ENCODE measurements around the gene SSC5D.

The SSC5D gene

GRCh38 chr19:55474269-55475265, 13.7 kb upstream of the SSC5D start:
- ChIA-PET CTCF (interaction anchor here (0.7 to 5.9 kb wide), 4 partner anchors 8 to 333 kb away, joined by 3 to 90 read pairs (median 20); no protein-coding TSS in a partner anchor), POLR2A (interaction anchor here (0.9 kb wide), 1 partner anchor 13 kb away, joined by 3 read pairs; no protein-coding TSS in a partner anchor)
- no peak for TF ChIP-seq CTCF (IDR thresholded peaks at IDR 0.05; ENCODE audit: insufficient read depth, low read length, missing control alignments)

GRCh38 chr19:55476100-55476775, 12.0 kb upstream of the SSC5D start, which contains the start of gene ZNF628:
Gene ZNF628, plus strand, starts transcription at chr19:55476617. Its CDS starts 3,294 bp downstream, at chr19:55479911.
- no peak for TF ChIP-seq CTCF (IDR thresholded peaks at IDR 0.05; ENCODE audit: insufficient read depth, low read length, missing control alignments)
- POLR2A ChIA-PET: interaction anchor here (0.8 to 3.2 kb wide), 7 partner anchors 9 to 217 kb away, joined by 3 to 44 read pairs (median 9); partner anchors contain the start of genes ISOC2, NAT14, PPP6R1 and SSC5D
- peak within 1 kb of the TSS; percentile 71 for H3K4me3 ChIP-seq (ENCODE audit: low read depth, low read length)
- DNase-seq (ENCODE audit: low read depth, low spot score): peak; percentile 77
- CTCF ChIA-PET: interaction anchor here (0.8 to 5.9 kb wide), 9 partner anchors 9 to 335 kb away, joined by 3 to 90 read pairs (median 5); partner anchors contain the start of genes SSC5D and ZNF865

More at GRCh38 chr19:55474269-55475265, 13.7 kb upstream of the SSC5D start:
- no peak overlapping the region for H3K4me3 ChIP-seq (ENCODE audit: low read depth, low read length)
- DNase-seq (ENCODE audit: low read depth, low spot score): no peak

- POLR2A ChIA-PET: interaction anchor here (3.2 kb wide), 1 partner anchor 9 kb away, joined by 44 read pairs; the partner anchor contains the start of genes NAT14 and SSC5D
- peak overlapping the region; percentile 71 for H3K4me3 ChIP-seq (ENCODE audit: low read depth, low read length)
- no peak for TF ChIP-seq CTCF (IDR thresholded peaks at IDR 0.05; ENCODE audit: insufficient read depth, low read length, missing control alignments)
- CTCF ChIA-PET: interaction anchor here (1.0 to 5.9 kb wide), 5 partner anchors 10 to 154 kb away, joined by 3 to 90 read pairs (median 5); partner anchors contain the start of gene SSC5D
- no peak for DNase-seq (ENCODE audit: low read depth, low spot score)
These were observed 10.3 kb upstream of the SSC5D start for GRCh38 chr19:55477905-55478304.

- TF ChIP-seq CTCF (IDR thresholded peaks at IDR 0.05; ENCODE audit: insufficient read depth, low read length, missing control alignments): no peak
- ChIA-PET POLR2A (interaction anchor here (0.6 to 3.2 kb wide), 2 partner anchors 8 to 37 kb away, joined by 3 to 44 read pairs; partner anchors contain the start of genes NAT14 and SSC5D), CTCF (interaction anchor here (1.4 to 5.9 kb wide), 2 partner anchors 11 to 12 kb away, joined by 3 to 90 read pairs; no protein-coding TSS in a partner anchor)
- DNase-seq (ENCODE audit: low read depth, low spot score): no peak
- no peak overlapping the region for H3K4me3 ChIP-seq (ENCODE audit: low read depth, low read length)
These were observed 9.9 kb upstream of the SSC5D start for GRCh38 chr19:55478364-55478763.

GRCh38 chr19:55479045-55479444, 9.2 kb upstream of the SSC5D start:
- no peak for TF ChIP-seq CTCF (IDR thresholded peaks at IDR 0.05; ENCODE audit: insufficient read depth, low read length, missing control alignments)
- ChIA-PET POLR2A (interaction anchor here (0.6 to 3.2 kb wide), 2 partner anchors 8 to 36 kb away, joined by 3 to 44 read pairs; partner anchors contain the start of genes NAT14 and SSC5D), CTCF (interaction anchor here (1.4 to 5.9 kb wide), 3 partner anchors 12 to 25 kb away, joined by 3 to 90 read pairs (median 6); no protein-coding TSS in a partner anchor)
- DNase-seq (ENCODE audit: low read depth, low spot score): no peak
- H3K4me3 ChIP-seq (ENCODE audit: low read depth, low read length): no peak overlapping the region

Measured in AG04449 (cell line).